Epithelial cell of esophagus (primary cell): ENCODE data around the gene ZNF605.

ENCODE experiments used
- DNase-seq: peaks from one replicate; pipeline ENCODE4 v3.0.0; 2010; ENCODE audit warnings: low read depth
- H3K4me3 ChIP-seq: 2 replicates; pipeline ENCODE4 v1.5.1; 2011; ENCODE audit warnings: mild to moderate bottlenecking, low read length, control low read depth
- CTCF ChIP-seq: IDR thresholded peaks from 2 replicates; pipeline ENCODE4 v1.5.1; 2011; ENCODE audit warnings: low read depth, mild to moderate bottlenecking, low read length, control low read depth, inconsistent platforms; ENCODE audit not compliant: insufficient read depth; ENCODE audit errors: missing control alignments

The ZNF605 gene

GRCh38 chr12:132936163-132936562 lies 19.9 kb downstream of the ZNF605 start:
- DNase-seq, result no peak
- no peak for TF ChIP-seq CTCF
- no peak overlapping the region for H3K4me3 ChIP-seq

- H3K4me3 ChIP-seq, result no peak overlapping the region
- DNase-seq, result no peak
- TF ChIP-seq CTCF, result no peak
These were observed 29.7 kb downstream of the ZNF605 start for GRCh38 chr12:132926415-132926833.

GRCh38 chr12:132925597-132926414 lies 30.3 kb downstream of the ZNF605 start:
- H3K4me3 ChIP-seq, result no peak overlapping the region
- no peak for TF ChIP-seq CTCF
- no peak for DNase-seq

GRCh38 chr12:132924356-132924755 lies 31.8 kb downstream of the ZNF605 start:
- no peak overlapping the region for H3K4me3 ChIP-seq
- TF ChIP-seq CTCF, result no peak

GRCh38 chr12:132923356-132923909 lies 32.7 kb downstream of the ZNF605 start:
- no peak for TF ChIP-seq CTCF
- no peak for DNase-seq
- no peak overlapping the region for H3K4me3 ChIP-seq

More at GRCh38 chr12:132924356-132924755, 31.8 kb downstream of the ZNF605 start:
- no peak for DNase-seq

GRCh38 chr12:132922676-132923075 lies 33.4 kb downstream of the ZNF605 start:
- no peak for DNase-seq
- no peak overlapping the region for H3K4me3 ChIP-seq
- no peak for TF ChIP-seq CTCF
